NOMO-1 (cell line): Measurements from ENCODE around the gene PCMTD2.
A peak's percentile ranks its signal among the peaks of the same experiment; 100 is the strongest.

ENCODE experiments used
- DNase-seq, 2 experiments: peaks; one replicate each; lab custom pipeline; 2025; ENCODE audit not compliant: unreplicated experiment in 2 of 2; lab: John Stamatoyannopoulos, UW

The PCMTD2 gene

GRCh38 chr20:64238115-64238825, 17.3 kb upstream of the PCMTD2 start:
- DNase-seq, result no peak

DNA sequence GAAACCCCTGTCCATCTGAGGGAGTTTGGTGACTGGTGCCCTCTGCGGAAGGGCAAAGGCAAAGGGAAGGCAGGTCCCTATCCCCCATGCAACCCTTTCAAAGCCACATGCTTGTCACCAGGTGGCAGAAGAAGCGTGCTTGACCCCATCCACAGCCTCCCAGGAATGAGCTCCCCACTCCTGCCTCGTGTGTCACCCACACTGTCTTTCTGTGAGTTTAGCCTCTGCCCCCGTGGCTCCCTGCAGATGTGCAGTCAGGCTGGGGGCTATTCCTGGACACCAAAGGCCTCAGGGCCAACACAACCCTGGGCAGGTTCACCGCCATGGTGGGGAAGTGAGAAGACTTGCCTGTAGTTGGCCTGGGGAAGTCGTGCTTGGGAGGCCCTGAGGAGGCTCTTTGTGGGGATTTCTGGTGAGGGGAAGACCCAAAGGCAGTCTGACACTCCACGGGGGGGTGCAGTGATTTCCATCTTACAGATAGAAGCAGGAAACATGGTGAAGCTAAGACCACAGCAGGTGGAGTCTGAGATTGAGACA, 16.6 kb upstream of the PCMTD2 start:
- DNase-seq, result no peak

- no peak for DNase-seq
These were observed 15.9 kb upstream of the PCMTD2 start for GRCh38 chr20:64239449-64240242.

DNA sequence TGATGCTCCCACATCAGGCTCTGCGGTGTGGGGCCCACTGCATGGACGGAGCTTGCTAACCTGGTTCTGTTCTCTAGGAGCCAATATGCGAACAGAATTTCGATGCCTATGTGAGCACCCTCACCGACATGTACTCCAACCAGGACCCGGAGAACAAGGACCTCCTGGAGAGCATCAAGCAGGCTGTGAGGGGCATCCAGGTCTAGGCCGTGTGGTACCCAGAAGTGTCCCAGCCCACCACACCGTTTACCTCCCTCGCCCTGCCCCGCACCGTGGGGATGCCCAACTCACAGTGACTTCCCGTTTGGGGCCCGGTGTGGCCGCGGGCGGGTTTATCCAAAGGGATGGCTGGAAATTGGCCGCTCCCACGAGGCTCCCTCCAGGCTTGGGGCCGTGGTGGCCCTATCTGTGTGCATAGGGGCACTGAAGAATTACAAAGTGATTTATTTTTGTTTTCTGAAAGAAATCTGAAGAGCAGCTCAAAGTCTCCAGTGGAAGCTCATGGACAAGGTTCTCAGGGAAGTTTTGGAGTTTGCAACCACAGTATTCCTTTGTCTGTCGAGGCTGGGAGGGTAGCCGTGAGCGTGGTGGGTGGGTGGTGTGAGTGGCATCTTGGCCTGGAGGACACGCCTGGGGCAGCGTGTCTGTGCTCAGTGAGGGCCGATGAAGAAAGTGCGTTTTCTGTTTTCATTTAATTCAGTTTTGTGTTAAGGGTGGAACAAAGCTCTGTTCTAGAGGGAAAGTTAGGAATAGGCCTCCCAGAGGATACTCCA, 15.1 kb upstream of the PCMTD2 start:
- DNase-seq, result no peak

- DNase-seq, result no peak
These were observed 14.5 kb upstream of the PCMTD2 start for GRCh38 chr20:64241061-64241460.

DNA sequence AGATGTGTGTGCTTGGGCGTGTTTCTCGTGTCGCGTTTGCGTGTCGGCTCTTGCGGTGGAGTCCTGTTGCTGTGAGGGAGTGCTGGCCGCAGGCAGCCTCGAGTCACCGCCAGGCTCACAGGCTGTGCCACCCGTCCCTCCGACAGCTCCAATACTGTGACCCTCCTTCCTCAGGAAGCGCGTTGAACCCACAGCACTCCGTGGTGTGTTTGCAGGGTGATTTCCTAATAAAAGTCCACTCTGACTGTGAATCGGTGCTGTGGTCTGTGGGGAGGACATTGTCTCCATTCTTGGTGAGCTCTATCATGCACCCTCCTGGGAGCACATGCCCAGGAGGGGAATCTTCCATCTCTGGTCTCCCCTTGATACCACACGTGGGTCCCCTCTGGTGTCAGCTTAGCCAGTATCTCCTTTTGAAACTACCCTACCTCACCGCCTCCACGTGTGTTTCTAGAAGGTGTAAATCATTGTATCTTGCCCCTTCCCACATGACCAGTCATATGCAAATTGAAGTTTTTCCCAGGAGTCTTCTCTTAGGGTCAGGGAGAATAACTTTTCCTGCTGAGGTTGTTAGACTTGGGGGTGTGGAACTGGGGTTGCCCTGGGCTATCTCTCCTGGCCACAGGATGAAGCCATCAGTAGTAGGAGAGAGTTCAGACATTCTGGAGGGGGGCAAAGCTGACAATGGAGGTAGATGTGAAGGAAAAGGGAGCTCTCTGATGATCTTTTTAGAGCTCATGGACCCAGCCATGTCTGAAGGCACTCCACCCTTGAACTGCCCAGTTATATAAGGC, 13.3 kb upstream of the PCMTD2 start:
- DNase-seq, result no peak

GRCh38 chr20:64242797-64243475, 12.6 kb upstream of the PCMTD2 start:
- no peak for DNase-seq

DNA sequence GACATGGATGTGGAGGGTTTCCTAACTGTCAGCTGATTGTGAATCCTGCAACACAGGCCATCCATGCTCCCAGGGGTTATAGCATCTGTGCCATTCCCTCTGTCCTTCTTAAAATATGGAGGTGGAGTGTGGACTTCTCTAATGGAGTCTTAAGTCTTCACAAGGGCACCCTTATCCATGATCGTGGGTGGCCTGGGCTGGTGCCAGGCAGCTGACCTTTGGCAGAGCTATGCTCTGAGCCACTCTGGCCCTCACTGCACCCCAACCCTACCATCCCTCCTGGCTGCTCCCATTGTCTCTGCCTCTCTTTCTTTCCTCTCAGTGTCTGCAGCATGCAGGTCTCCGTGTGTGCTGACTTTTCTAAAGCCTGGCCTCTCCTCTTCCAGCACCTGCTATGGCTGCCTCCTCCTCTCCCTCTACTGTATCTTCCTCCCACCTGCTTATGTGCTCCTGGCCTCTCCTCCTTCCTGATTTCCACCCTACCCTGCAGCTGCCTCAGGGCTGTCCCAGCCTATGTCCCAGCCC, 11.2 kb upstream of the PCMTD2 start:
- DNase-seq, result no peak

DNA sequence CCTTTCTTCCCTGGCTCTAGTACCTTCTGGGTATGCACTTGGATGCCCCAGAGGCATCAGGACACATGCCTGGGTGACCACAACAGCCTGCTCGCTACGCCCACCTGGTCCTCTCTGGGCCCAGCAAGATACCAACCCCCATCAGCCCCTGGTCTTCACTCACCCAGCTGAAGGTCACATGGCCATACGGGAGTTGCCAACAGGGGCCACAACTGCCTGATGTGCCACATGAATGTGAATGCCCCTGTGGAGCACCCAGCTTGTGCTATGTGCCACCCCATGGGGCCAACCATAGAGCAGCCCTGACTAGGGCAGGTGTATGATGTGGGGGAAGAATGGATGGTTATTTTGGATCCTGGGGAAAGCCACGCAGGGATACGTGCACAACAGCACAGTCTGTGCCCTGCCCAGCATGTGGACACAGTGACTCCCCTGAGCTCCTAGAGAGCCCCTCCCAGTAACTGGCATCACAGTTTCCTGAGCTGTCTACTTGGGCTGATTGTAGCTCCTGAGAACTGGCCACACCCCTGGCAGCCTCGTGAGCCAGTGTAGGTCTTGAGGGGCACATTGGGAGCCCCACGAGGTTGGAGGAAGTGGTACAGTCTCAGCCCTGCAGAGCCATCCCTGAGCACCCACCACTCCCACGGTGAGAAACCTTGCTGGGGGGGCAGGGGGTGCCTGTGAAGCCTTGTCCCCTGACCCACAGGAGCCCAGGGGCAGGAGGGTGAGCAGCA, 10.5 kb upstream of the PCMTD2 start:
- no peak for DNase-seq

- DNase-seq, result no peak
These were observed 9.6 kb upstream of the PCMTD2 start for GRCh38 chr20:64245746-64246595.

DNA sequence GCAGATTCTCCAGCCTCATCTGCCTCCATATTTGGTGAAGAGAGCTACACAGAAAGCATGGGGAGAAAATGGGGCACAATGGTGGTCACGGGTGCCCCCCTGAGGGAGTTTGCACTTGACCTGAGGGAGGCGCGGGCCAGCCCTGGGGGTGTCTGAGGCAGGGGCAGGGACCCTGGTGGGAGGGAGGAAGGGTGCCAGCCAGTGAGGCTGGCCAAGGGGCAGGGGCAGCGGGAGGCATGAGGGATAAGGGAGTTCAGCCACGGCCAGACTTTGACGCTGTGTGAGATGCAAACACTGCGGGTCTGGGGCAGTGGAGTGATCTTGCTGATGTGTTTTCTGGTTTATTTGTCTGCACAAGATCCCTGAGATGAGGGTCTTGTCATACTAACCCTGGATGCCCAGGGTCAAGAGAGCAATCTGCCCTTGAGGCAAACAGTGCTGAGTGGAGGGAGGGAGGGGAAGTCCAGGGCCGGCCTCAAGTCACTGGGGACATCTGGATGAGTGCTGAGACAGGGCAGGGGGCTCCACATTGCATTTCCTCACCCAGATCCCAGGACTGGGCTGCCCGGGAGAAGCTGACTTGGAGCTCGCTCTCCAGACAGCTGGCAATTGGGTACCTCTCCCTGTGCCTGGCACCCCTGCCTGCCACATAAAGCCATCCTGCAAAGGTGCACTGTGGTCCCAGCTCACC, 8.8 kb upstream of the PCMTD2 start:
- DNase-seq, result no peak

- no peak for DNase-seq
These were observed 8.3 kb upstream of the PCMTD2 start for GRCh38 chr20:64247307-64247618.

DNA sequence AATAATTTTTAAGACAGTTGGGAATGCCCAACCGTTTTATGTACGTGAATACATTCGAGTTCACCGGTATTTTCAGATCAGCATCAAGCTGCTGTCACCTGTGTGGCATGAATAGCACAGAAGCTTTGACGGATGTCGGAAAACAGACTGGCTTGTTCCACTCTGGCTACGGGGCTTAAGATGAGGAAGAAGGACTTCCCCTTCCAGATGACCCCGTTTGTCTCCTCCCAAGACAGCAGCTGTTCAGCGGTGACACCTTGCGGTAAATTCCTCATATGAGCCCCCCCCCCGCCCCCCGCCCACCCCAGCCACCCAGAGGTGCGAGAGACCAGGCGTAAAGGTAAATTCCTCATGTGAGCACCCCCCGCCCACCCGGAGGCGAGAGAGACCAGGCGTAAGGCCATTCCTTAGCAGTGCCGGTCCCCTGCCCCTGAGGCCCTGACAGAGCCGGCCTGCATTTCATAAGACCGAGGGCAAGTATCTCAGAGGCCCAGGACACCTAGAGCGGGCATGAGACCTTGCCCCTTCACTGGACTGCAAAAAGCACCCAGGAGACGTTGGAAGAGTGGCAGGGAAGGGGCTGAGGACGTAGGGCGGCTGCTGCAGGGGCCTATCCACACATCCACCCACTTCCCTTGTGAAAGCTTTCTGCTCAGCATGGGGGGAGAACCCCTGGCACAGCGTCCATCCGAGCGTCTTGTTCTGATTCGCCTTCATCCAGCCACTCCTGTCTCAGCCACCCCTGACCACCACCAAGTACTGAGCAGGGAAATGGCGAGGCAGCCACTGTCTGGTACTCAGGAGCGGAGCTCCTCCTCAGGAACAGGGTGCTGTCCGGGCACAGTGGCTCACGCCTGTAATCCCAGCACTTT, 7.3 kb upstream of the PCMTD2 start:
- DNase-seq, result peak in 1 of 2 experiments; percentile 35

DNA sequence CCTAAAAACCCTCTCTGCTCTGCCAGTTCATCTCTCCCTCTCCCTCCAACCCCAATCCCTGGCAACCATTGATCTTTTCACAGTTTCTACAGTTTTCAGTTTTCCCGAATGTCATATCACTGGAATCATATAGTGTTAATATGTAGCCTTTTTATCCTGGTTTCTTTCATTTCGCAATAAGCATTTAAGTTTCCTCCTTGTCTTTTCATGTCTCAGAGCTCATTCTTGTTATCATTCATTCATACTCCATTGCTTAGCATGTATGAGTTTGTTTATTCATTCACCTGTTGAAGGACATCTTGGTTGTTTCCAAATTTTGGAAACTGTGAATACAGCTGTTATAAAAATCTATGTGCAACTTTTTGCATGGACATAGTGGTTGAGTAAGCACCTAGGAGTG, 5.5 kb upstream of the PCMTD2 start:
- no peak for DNase-seq

GRCh38 chr20:64253000-64253383, 2.6 kb upstream of the PCMTD2 start:
- no peak for DNase-seq

GRCh38 chr20:64253443-64253842, 2.1 kb upstream of the PCMTD2 start:
- no peak for DNase-seq

DNA sequence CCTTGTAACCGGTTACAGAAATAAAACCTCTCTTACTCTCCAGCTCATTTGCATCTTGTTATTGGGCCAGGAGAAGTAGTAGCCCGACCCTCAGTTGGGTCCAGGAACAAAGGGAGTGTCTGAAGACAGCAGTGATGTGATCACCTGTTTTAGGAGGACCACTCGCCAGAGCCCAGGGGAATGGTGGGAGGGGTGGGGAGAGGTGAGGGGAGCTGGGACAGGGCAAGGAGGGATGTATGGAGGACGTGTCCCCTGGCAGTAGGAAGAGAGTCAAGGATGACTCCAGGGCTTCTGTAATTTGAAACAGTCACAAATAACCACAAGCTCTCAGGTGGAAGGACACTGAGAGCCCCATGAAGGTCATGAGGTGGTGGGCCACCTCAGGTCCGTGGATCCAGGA, 1.4 kb upstream of the PCMTD2 start:
- DNase-seq, result no peak
